B cell (primary cell): Measurements from ENCODE around the gene PSMG3. TPM values are rescaled to one million over a fixed set of nuclear protein-coding genes. Genes with fewer than 3 reads are reported as not detected.

ENCODE experiments used
- ATAC-seq: fragments of 200-7000 bp; cut with Tn5 transposase; one replicate; pipeline ENCODE4 v1.10.0; 2021; ENCODE audit warnings: low read depth, mild to moderate bottlenecking, moderate number of reproducible peaks, moderate library complexity
- CTCF ChIA-PET: fragments of 350-600 bp; sonication (Branson Sonifier 250); formaldehyde crosslinking; loops from one replicate; lab custom pipeline; 2021; ENCODE audit warnings: antibody characterized with exemption, inconsistent platforms; lab: Charles Lee
- POLR2A ChIA-PET: fragments of 350-600 bp; sonication (Branson Sonifier 250); formaldehyde crosslinking; loops from one replicate; lab custom pipeline; 2021; ENCODE audit warnings: antibody characterized with exemption; lab: Charles Lee
- DNase-seq: peaks from one replicate; pipeline ENCODE4 v3.0.0; 2013
- H2AFZ ChIP-seq: 2 replicates; pipeline ENCODE4 v1.6.1; 2012; ENCODE audit warnings: mild to moderate bottlenecking, low read depth, low read length; ENCODE audit not compliant: insufficient read depth, poor library complexity, severe bottlenecking
- H3K27ac ChIP-seq, 2 donors: 1 replicate in 1 of 2; 2 replicates in 1 of 2; pipeline ENCODE4 v1.5.1; 2012 to 2013; ENCODE audit warnings: low read length in 2 of 2, mild to moderate bottlenecking in 2 of 2, moderate library complexity in 1 of 2
- H3K27me3 ChIP-seq, 4 experiments: fragments of 200-600 bp in 1 of 4; sonication (generic) in 1 of 4; replicated peaks in 1 of 4; 1 replicate in 2 of 4; 2 replicates in 2 of 4; pipeline versions ENCODE4 v1.6.1 to v1.7.0; 2013 to 2016; ENCODE audit warnings: low read length in 3 of 4, mild to moderate bottlenecking in 2 of 4, mixed read lengths in 1 of 4, moderate library complexity in 1 of 4; ENCODE audit not compliant: insufficient read depth in 4 of 4, control insufficient read depth in 3 of 4; ENCODE audit errors: control extremely low read depth in 1 of 4
- H3K36me3 ChIP-seq, 2 experiments: replicated peaks in 1 of 2; 1 replicate in 1 of 2; 2 replicates in 1 of 2; pipeline versions ENCODE4 v1.6.1 to v1.7.1; 2013; ENCODE audit warnings: low read length in 1 of 2; ENCODE audit not compliant: insufficient read depth in 2 of 2, control insufficient read depth in 1 of 2; ENCODE audit errors: control extremely low read depth in 1 of 2, extremely low read depth in 1 of 2
- H3K4me1 ChIP-seq, 2 donors: fragments of 200-600 bp in 1 of 2; sonication (generic) in 1 of 2; 1 replicate in 1 of 2; 2 replicates in 1 of 2; pipeline versions ENCODE4 v1.5.1 to v1.6.1; 2013 to 2017; ENCODE audit warnings: low read length in 2 of 2; ENCODE audit not compliant: control insufficient read depth in 2 of 2, insufficient read depth in 2 of 2
- H3K4me2 ChIP-seq: replicated peaks from 2 replicates; pipeline ENCODE3; 2012; ENCODE audit warnings: mild to moderate bottlenecking, low read depth, low read length; ENCODE audit not compliant: poor library complexity, severe bottlenecking
- H3K4me3 ChIP-seq, 5 experiments: fragments of 200-600 bp in 1 of 5; sonication (generic) in 1 of 5; 1 replicate in 3 of 5; 2 replicates in 2 of 5; pipeline versions ENCODE4 v1.5.1 to v1.7.0; 2011 to 2016; ENCODE audit warnings: low read length in 4 of 5, mild to moderate bottlenecking in 4 of 5, low read depth in 2 of 5, control low read depth in 1 of 5, moderate library complexity in 1 of 5; ENCODE audit not compliant: insufficient read depth in 1 of 5; ENCODE audit errors: control extremely low read depth in 1 of 5, extremely low read depth in 1 of 5
- H3K79me2 ChIP-seq: fragments of 200-600 bp; sonication (generic); one replicate; pipeline ENCODE4 v1.6.0; 2016; ENCODE audit warnings: low read length; ENCODE audit not compliant: control insufficient read depth, insufficient read depth
- H3K9ac ChIP-seq: fragments of 200-600 bp; sonication (generic); 2 replicates; pipeline ENCODE4 v1.6.1; 2017; ENCODE audit warnings: mild to moderate bottlenecking, low read length, moderate library complexity
- H3K9me3 ChIP-seq, 3 donors: one replicate each; pipeline versions ENCODE4 v1.6.1 to v1.7.1; 2013; ENCODE audit warnings: low read length in 2 of 3; ENCODE audit not compliant: control insufficient read depth in 2 of 3, insufficient read depth in 1 of 3; ENCODE audit errors: control extremely low read depth in 1 of 3
- H4K20me1 ChIP-seq: 2 replicates; pipeline ENCODE4 v1.6.0; 2012; ENCODE audit warnings: mild to moderate bottlenecking, low read length; ENCODE audit not compliant: insufficient read depth, control insufficient read depth, poor library complexity, severe bottlenecking
- H3K27ac Mint-ChIP-seq: one replicate; pipeline ENCODE4 v1.8.0; 2021; ENCODE audit warnings: mixed read lengths
- H3K27me3 Mint-ChIP-seq: one replicate; pipeline ENCODE4 v1.8.0; 2021; ENCODE audit warnings: mixed read lengths
- H3K4me1 Mint-ChIP-seq: one replicate; pipeline ENCODE4 v1.8.0; 2021; ENCODE audit warnings: mixed read lengths
- H3K4me3 Mint-ChIP-seq: one replicate; pipeline ENCODE4 v1.8.0; 2021; ENCODE audit warnings: mixed read lengths
- H3K9me3 Mint-ChIP-seq: one replicate; pipeline ENCODE4 v1.8.0; 2022; ENCODE audit warnings: mixed read lengths; ENCODE audit not compliant: insufficient read depth
- CTCF ChIP-seq: fragments of 200-600 bp; IDR thresholded peaks from one replicate; pipeline ENCODE4 v1.8.0; 2022; ENCODE audit warnings: antibody characterized with exemption, mild to moderate bottlenecking
- EZH2 ChIP-seq: IDR thresholded peaks from 2 replicates; pipeline ENCODE4 v1.6.1; 2012; ENCODE audit warnings: borderline replicate concordance, low read depth, mild to moderate bottlenecking, moderate library complexity, low read length; ENCODE audit not compliant: insufficient read depth, poor library complexity, severe bottlenecking
- WGBS: methylation state at CpG from one replicate; pipeline ENCODE4 v1.1.5; 2013; ENCODE audit warnings: missing lambda C conversion rate; ENCODE audit not compliant: insufficient coverage; 5-methylcytosine and 5-hydroxymethylcytosine counted together
- intact Hi-C: fragments of 100-400 bp; cut with micrococcal nuclease; formaldehyde crosslinking; loops from one replicate; pipeline ENCODE4 v1.10.0; 2022
- polyA plus RNA-seq: library from polyadenylated mRNA; depleted of rRNA; stranded (reverse); fragments of >200 nt; gene quantifications from 2 replicates; pipeline ENCODE4 v1.2.3, GENCODE V29; 2012
- total RNA-seq, 2 donors: library from RNA; stranded (reverse); fragments of 120-200 nt in 1 of 2; gene quantifications; 1 replicate in 1 of 2; 2 replicates in 1 of 2; pipeline versions ENCODE4 v1.2.3 to v1.2.4, GENCODE V29; 2013 to 2022

PSMG3 gene
- total and polyA plus RNA-seq, 2 donors (not counting 1 experiment from before 2014, with no cell fraction given): 27.4 to 75.7 TPM

- H3K9me3 ChIP-seq: peaks cover 0 to 3% (median 0%) of the 10 kb centered on the region in 3 donors
- H3K4me1 ChIP-seq: no peaks in the 10 kb centered on the region
- H3K4me2 ChIP-seq: no peak overlapping the region
- intact Hi-C loops: no loop called here
- TF ChIP-seq EZH2 (no peak), CTCF (no peak)
- no peaks in the 10 kb centered on the region for H3K36me3 ChIP-seq
- H3K79me2 ChIP-seq: no peaks in the 10 kb centered on the region
- no peak overlapping the region for H3K9ac ChIP-seq
- Mint-ChIP-seq H3K27ac (no peak overlapping the region), H3K4me1 (no peaks in the 10 kb centered on the region), H3K4me3 (no peak overlapping the region), H3K27me3 (peaks cover 22% of the 10 kb centered on the region), H3K9me3 (no peaks in the 10 kb centered on the region)
- H4K20me1 ChIP-seq: no peaks in the 10 kb centered on the region
- DNase-seq (no peak), ATAC-seq (no peak)
- 85% methylated on average over 9 of the region's 10 CpGs for WGBS
- ChIA-PET CTCF (no interaction called here), POLR2A (no interaction called here)
- no peak overlapping the region for H2AFZ ChIP-seq
- H3K4me3 ChIP-seq: no peak overlapping the region
- no peak overlapping the region for H3K27ac ChIP-seq
- peaks cover 0 to 4% (median 0%) of the 10 kb centered on the region in 4 experiments for H3K27me3 ChIP-seq
These were observed 37.9 kb upstream of the PSMG3 start for GRCh38 chr7:1607696-1608095.

GRCh38 chr7:1607001-1607400 lies 37.2 kb upstream of the PSMG3 start:
- Histone ChIP-seq H3K4me3 (no peak overlapping the region), H3K9me3 (peaks cover 0 to 3% (median 0%) of the 10 kb centered on the region in 3 donors), H3K4me1 (no peaks in the 10 kb centered on the region), H3K9ac (no peak overlapping the region), H3K27me3 (peaks cover 0 to 4% (median 0%) of the 10 kb centered on the region in 4 experiments), H3K4me2 (no peak overlapping the region), H3K79me2 (no peaks in the 10 kb centered on the region), H4K20me1 (no peaks in the 10 kb centered on the region), H2AFZ (no peak overlapping the region), H3K27ac (no peak overlapping the region), H3K36me3 (no peaks in the 10 kb centered on the region)
- ATAC-seq (no peak), DNase-seq (no peak)
- no peak overlapping the region for H3K4me3 Mint-ChIP-seq
- POLR2A ChIA-PET: no interaction called here
- H3K4me1 Mint-ChIP-seq: no peaks in the 10 kb centered on the region
- TF ChIP-seq EZH2 (no peak), CTCF (no peak)
- intact Hi-C loops: no loop called here
- H3K9me3 Mint-ChIP-seq: no peaks in the 10 kb centered on the region
- no peak overlapping the region for H3K27ac Mint-ChIP-seq
- CTCF ChIA-PET: no interaction called here
- peaks cover 22% of the 10 kb centered on the region for H3K27me3 Mint-ChIP-seq
- 64% methylated on average over 3 of the region's 7 CpGs for WGBS
